ENCODE data around the gene NME1. TPM values are rescaled to one million over a fixed set of nuclear protein-coding genes. Genes with fewer than 3 reads are reported as not detected.
A peak's percentile ranks its signal among the peaks of the same experiment; 100 is the strongest.

NME1 gene
- total and polyA plus RNA-seq, 9 of the 15 experiments (the other 6 are each of a cell fraction or from before 2014, with no cell fraction given): 449 to 1,588 (median 604) TPM

DNA sequence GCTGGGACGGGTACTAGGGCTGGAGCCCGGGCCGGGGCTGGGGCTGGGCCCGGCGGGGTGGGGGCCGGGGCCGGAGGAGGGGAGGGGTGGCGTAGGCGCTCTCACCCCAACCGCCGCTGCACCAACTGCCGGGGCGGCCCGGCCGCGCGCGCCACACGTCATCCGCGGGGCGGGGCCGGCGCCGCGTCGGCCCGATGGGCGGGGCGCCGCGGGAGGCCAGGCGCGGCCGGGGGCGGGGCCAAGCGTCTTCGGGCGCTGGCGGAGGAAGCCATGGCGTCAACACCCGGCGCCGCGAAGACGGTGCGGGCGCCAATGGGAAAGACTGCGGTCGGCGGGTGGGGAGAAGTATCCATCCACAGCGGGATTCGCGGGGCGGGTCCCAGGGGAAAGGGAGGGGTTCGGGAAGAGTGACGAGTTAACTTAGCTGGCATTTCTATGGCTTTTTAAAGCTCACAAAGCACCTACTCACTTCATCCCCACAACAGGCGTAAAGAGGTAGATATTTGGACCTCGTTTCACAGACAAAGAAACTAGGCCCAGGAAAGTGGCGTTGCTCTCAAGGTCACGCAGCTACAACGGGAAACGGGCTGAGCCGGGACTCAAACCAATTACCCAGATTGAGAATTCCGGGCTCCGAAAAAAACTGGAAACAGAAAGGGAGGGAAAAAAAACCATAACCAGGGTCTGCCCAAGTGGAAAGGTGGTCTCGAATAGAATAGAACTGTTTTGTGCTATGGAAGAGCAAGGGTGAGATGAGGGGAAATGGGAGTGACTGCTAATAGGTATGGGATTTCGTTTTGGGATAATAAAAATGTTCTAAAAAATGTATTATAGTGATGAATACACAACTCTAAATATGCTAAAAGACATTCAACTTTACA is 32.4 kb upstream of the NME1 start, which contains the start of gene SPAG9 (continued):
- no peak for TF ChIP-seq SRSF7 (optimal IDR thresholded peaks at IDR 0.05; ENCODE audit: low read depth, low read length)
- TF ChIP-seq PHF21A (IDR thresholded peaks at IDR 0.05; ENCODE audit: borderline replicate concordance, low read depth): no peak
- 0 out of 2 replicates have a peak, but pooled peaks have one; percentile 41 for TF ChIP-seq SIN3B (IDR thresholded peaks at IDR 0.05; ENCODE audit: low read depth)
- TF ChIP-seq ZKSCAN1 (IDR thresholded peaks at IDR 0.05; ENCODE audit: low read depth, low read length): no peak; the same call in 1 of the 2 replicates
- TF ChIP-seq CC2D1A (IDR thresholded peaks at IDR 0.05): no peak
- TF ChIP-seq, protein P1, sequence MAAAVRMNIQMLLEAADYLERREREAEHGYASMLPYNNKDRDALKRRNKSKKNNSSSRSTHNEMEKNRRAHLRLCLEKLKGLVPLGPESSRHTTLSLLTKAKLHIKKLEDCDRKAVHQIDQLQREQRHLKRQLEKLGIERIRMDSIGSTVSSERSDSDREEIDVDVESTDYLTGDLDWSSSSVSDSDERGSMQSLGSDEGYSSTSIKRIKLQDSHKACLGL (CRISPR knock-in tag; IDR thresholded peaks at IDR 0.05; ENCODE audit: borderline replicate concordance, poor library complexity, severe bottlenecking): no peak
- TF ChIP-seq HNRNPK (IDR thresholded peaks at IDR 0.05; ENCODE audit: low read depth, low read length, poor library complexity, severe bottlenecking): no peak
- TF ChIP-seq CEBPG (CRISPR knock-in tag; IDR thresholded peaks at IDR 0.05): no peak
- TF ChIP-seq CEBPG (tag; conservative IDR thresholded peaks at IDR 0.05 in 1 of 2, IDR thresholded peaks at IDR 0.05 in 1 of 2): no peak
- TF ChIP-seq SIN3A (IDR thresholded peaks at IDR 0.05; ENCODE audit: borderline replicate concordance in 2 of 2, control insufficient read depth in 1 of 2, low read depth in 2 of 2, low read length in 2 of 2): peak; percentile 18 to 31; a peak in 1 of 4 replicates
- peak; percentile 60 for TF ChIP-seq C11orf30 (IDR thresholded peaks at IDR 0.05; ENCODE audit: low read depth)
- TF ChIP-seq ZBTB43 (CRISPR knock-in tag; IDR thresholded peaks at IDR 0.05): no peak
- peak; percentile 22; the same call in 1 of the 2 replicates for TF ChIP-seq EGR1 (conservative IDR thresholded peaks at IDR 0.05)
- TF ChIP-seq RBM25 (IDR thresholded peaks at IDR 0.05; ENCODE audit: low read depth, low read length, severe bottlenecking): no peak
- TF ChIP-seq CSDE1 (IDR thresholded peaks at IDR 0.05): 0 out of 4 replicates have a peak, but pooled peaks of 1 of the 2 experiments have one; percentile 44
- 0 out of 2 replicates have a peak, but pooled peaks have one; percentile 13 for TF ChIP-seq ETV1 (tag; conservative IDR thresholded peaks at IDR 0.05; ENCODE audit: low read depth)
- TF ChIP-seq RB1 (IDR thresholded peaks at IDR 0.05; ENCODE audit: low read depth): peak; percentile 68; the same call in 1 of the 2 replicates
- TF ChIP-seq JUN (IDR thresholded peaks at IDR 0.05; ENCODE audit: borderline replicate concordance, low read depth, low read length): no peak
- TF ChIP-seq JUN (CRISPR knock-in tag; IDR thresholded peaks at IDR 0.05; ENCODE audit: borderline replicate concordance): no peak
- TF ChIP-seq, protein P2, sequence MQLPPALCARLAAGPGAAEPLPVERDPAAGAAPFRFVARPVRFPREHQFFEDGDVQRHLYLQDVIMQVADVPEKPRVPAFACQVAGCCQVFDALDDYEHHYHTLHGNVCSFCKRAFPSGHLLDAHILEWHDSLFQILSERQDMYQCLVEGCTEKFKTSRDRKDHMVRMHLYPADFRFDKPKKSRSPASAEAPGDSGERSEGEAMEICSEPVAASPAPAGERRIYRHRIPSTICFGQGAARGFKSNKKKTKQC (CRISPR knock-in tag; IDR thresholded peaks at IDR 0.05): no peak
- no peak for TF ChIP-seq ATF2 (CRISPR knock-in tag; IDR thresholded peaks at IDR 0.05)
- no peak for TF ChIP-seq ZNF143 (CRISPR knock-in tag; IDR thresholded peaks at IDR 0.05)
- TF ChIP-seq TEAD1 (CRISPR knock-in tag; IDR thresholded peaks at IDR 0.05): no peak
- TF ChIP-seq ZNF324 (CRISPR knock-in tag; IDR thresholded peaks at IDR 0.05): no peak

Measured in K562 (cell line).